WTC11 (cell line): ENCODE data around the gene VGLL1. TPM values are rescaled to one million over a fixed set of nuclear protein-coding genes. Genes with fewer than 3 reads are reported as not detected.

Experiments used
- ATAC-seq: fragments of 200-7000 bp; cut with Tn5 transposase; 2 replicates; pipeline ENCODE4 v1.10.0; 2021; ENCODE audit warnings: mild to moderate bottlenecking, moderate library complexity
- CTCF ChIA-PET: fragments of 300-600 bp; sonication (Branson Sonifier 250); formaldehyde crosslinking; loops from one replicate; lab custom pipeline; 2021; ENCODE audit warnings: antibody characterized with exemption; lab: Charles Lee
- POLR2A ChIA-PET: fragments of 350-600 bp; sonication (Branson Sonifier 250); formaldehyde crosslinking; loops from one replicate; lab custom pipeline; 2021; ENCODE audit warnings: antibody characterized with exemption; lab: Charles Lee
- DNase-seq: peaks from one replicate; pipeline ENCODE4 v3.0.0; 2021; ENCODE audit warnings: low spot score
- H3K27ac Mint-ChIP-seq: 2 replicates; pipeline ENCODE4 v1.8.0; 2021; ENCODE audit warnings: mixed read lengths
- H3K27me3 Mint-ChIP-seq: 2 replicates; pipeline ENCODE4 v1.8.0; 2021; ENCODE audit warnings: low read depth, mild to moderate bottlenecking, moderate library complexity, mixed read lengths
- H3K36me3 Mint-ChIP-seq: 2 replicates; pipeline ENCODE4 v1.8.0; 2021; ENCODE audit warnings: mixed read lengths
- H3K4me1 Mint-ChIP-seq: 2 replicates; pipeline ENCODE4 v1.8.0; 2022; ENCODE audit warnings: mixed read lengths
- H3K4me3 Mint-ChIP-seq: 2 replicates; pipeline ENCODE4 v1.8.0; 2021; ENCODE audit warnings: mild to moderate bottlenecking, moderate library complexity, mixed read lengths
- H3K9me3 Mint-ChIP-seq: 2 replicates; pipeline ENCODE4 v1.8.0; 2021; ENCODE audit warnings: mixed read lengths
- AFF4 ChIP-seq: sonication (generic); formaldehyde crosslinking; IDR thresholded peaks from 2 replicates; pipeline ENCODE4 v1.8.1; 2023; ENCODE audit warnings: mild to moderate bottlenecking, missing genetic modification reagents, borderline replicate concordance
- ATF6 ChIP-seq: sonication (generic); formaldehyde crosslinking; IDR thresholded peaks from 2 replicates; pipeline ENCODE4 v1.8.1; 2023; ENCODE audit warnings: mild to moderate bottlenecking, missing genetic modification reagents
- CREB1 ChIP-seq: sonication (generic); formaldehyde crosslinking; IDR thresholded peaks from 2 replicates; pipeline ENCODE4 v1.8.0; 2023; ENCODE audit warnings: mild to moderate bottlenecking, missing genetic modification reagents
- CTCF ChIP-seq: fragments of 200-600 bp; IDR thresholded peaks from 2 replicates; pipeline ENCODE4 v1.8.0; 2022; ENCODE audit warnings: antibody characterized with exemption
- ERG ChIP-seq: fragments of 250-450 bp; sonication (Bioruptor Pico); IDR thresholded peaks from 2 replicates; pipeline ENCODE4 v1.8.0; 2021; ENCODE audit warnings: mild to moderate bottlenecking
- MYBL2 ChIP-seq: sonication (generic); formaldehyde crosslinking; IDR thresholded peaks from 2 replicates; pipeline ENCODE4 v1.8.1; 2023; ENCODE audit warnings: mild to moderate bottlenecking, moderate library complexity, missing genetic modification reagents
- NFYB ChIP-seq: sonication (generic); formaldehyde crosslinking; conservative IDR thresholded peaks from 2 replicates; pipeline ENCODE4 v1.8.0; 2022; ENCODE audit warnings: low read depth, missing genetic modification reagents
- PREB ChIP-seq: sonication (generic); formaldehyde crosslinking; IDR thresholded peaks from 2 replicates; pipeline ENCODE4 v1.8.1; 2022; ENCODE audit warnings: mild to moderate bottlenecking, missing genetic modification reagents, moderate library complexity, borderline replicate concordance
- SOX15 ChIP-seq: fragments of 250-450 bp; sonication (Bioruptor Pico); IDR thresholded peaks from 2 replicates; pipeline ENCODE4 v1.9.0; 2021; ENCODE audit warnings: mild to moderate bottlenecking
- SP1 ChIP-seq: sonication (generic); formaldehyde crosslinking; conservative IDR thresholded peaks from 2 replicates; pipeline ENCODE4 v1.8.1; 2022; ENCODE audit warnings: missing genetic modification reagents
- TP53 ChIP-seq: sonication (generic); formaldehyde crosslinking; IDR thresholded peaks from 2 replicates; pipeline ENCODE4 v1.8.1; 2023; ENCODE audit warnings: mild to moderate bottlenecking, missing genetic modification reagents
- USF2 ChIP-seq: sonication (generic); formaldehyde crosslinking; IDR thresholded peaks from 2 replicates; pipeline ENCODE4 v1.8.1; 2023; ENCODE audit warnings: mild to moderate bottlenecking, missing genetic modification reagents, moderate library complexity
- ZBTB21 ChIP-seq: sonication (generic); formaldehyde crosslinking; IDR thresholded peaks from 2 replicates; pipeline ENCODE4 v1.8.1; 2023; ENCODE audit warnings: mild to moderate bottlenecking, missing genetic modification reagents, borderline replicate concordance
- ZNF317 ChIP-seq: sonication (generic); formaldehyde crosslinking; IDR thresholded peaks from 2 replicates; pipeline ENCODE4 v1.8.1; 2023; ENCODE audit warnings: low read depth, mild to moderate bottlenecking, moderate library complexity, missing genetic modification reagents, borderline replicate concordance
- ZNF396 ChIP-seq: fragments of 250-450 bp; sonication (Bioruptor Pico); IDR thresholded peaks from 2 replicates; pipeline ENCODE4 v1.8.0; 2021; ENCODE audit warnings: mild to moderate bottlenecking, moderate library complexity, borderline replicate concordance
- total RNA-seq: library from RNA; stranded (reverse); gene quantifications from 3 replicates; pipeline ENCODE4 v1.2.3, GENCODE V29; 2021

Gene VGLL1
- total RNA-seq, 1 experiment from 2014 or later, result not detected

GRCh38 chrX:136523770-136524169 is 8.2 kb upstream of the VGLL1 start:
- Mint-ChIP-seq H3K27me3 (peaks cover 5% of the 10 kb centered on the region), H3K36me3 (no peaks in the 10 kb centered on the region), H3K4me1 (peaks cover 5% of the 10 kb centered on the region), H3K27ac (no peak overlapping the region), H3K9me3 (no peaks in the 10 kb centered on the region), H3K4me3 (no peak overlapping the region)
- ChIA-PET CTCF (no interaction called here), POLR2A (no interaction called here)
- no peak for TF ChIP-seq ATF6 (CRISPR knock-in tag)
- TF ChIP-seq ZNF396 (CRISPR knock-in tag), result no peak
- TF ChIP-seq ZBTB21 (CRISPR knock-in tag), result no peak
- TF ChIP-seq ZNF317 (CRISPR knock-in tag), result no peak
- TF ChIP-seq ERG, result no peak
- no peak for TF ChIP-seq TP53 (CRISPR knock-in tag)
- no peak for TF ChIP-seq SP1
- no peak for TF ChIP-seq AFF4 (CRISPR knock-in tag)
- no peak for TF ChIP-seq SOX15 (CRISPR knock-in tag)
- no peak for TF ChIP-seq CREB1 (CRISPR knock-in tag)
- TF ChIP-seq USF2, result no peak
- no peak for TF ChIP-seq MYBL2 (CRISPR knock-in tag)
- no peak for TF ChIP-seq CTCF
- no peak for TF ChIP-seq PREB (CRISPR knock-in tag)
- TF ChIP-seq NFYB (CRISPR knock-in tag), result no peak
- ATAC-seq (no peak), DNase-seq (no peak)
